ENCODE results near the gene ARTN.

Gene ARTN

GRCh38 chr1:43982808-43983207, 49.2 kb downstream of the ARTN start:
- no peak overlapping the region for H2BK15ac ChIP-seq (replicated peaks; ENCODE audit: low read depth)
- H3K18ac ChIP-seq (ENCODE audit: low read length) = no peak overlapping the region
- H3K4me2 ChIP-seq (ENCODE audit: low read length) = no peak overlapping the region
- no peak overlapping the region for H2BK5ac ChIP-seq (ENCODE audit: low read length)
- H3K27me3 ChIP-seq (ENCODE audit: insufficient read depth, low read length, poor library complexity) = no peaks in the 10 kb centered on the region
- H3K4ac ChIP-seq (ENCODE audit: low read depth, low read length) = no peak overlapping the region
- H2AK5ac ChIP-seq (ENCODE audit: low read length) = no peak overlapping the region
- H4K8ac ChIP-seq (ENCODE audit: low read depth, low read length) = no peak overlapping the region
- no peak overlapping the region for H3K4me3 ChIP-seq (ENCODE audit: low read length)
- H3K9ac ChIP-seq (ENCODE audit: low read length) = no peak overlapping the region
- H3K79me1 ChIP-seq (ENCODE audit: low read length) = peaks cover 19% of the 10 kb centered on the region
- no peak overlapping the region for H3K27ac ChIP-seq (ENCODE audit: low read depth, low read length)
- no peak overlapping the region for H2BK120ac ChIP-seq (ENCODE audit: low read depth, low read length)
- peaks cover 6% of the 10 kb centered on the region for H3K79me2 ChIP-seq (ENCODE audit: control insufficient read depth, insufficient read depth, low read length)
- H4K5ac ChIP-seq (ENCODE audit: low read length) = no peak overlapping the region
- peak overlapping the region; percentile 15 for H3K56ac ChIP-seq (ENCODE audit: low read length)
- WGBS (ENCODE audit: extremely low coverage, insufficient coverage, low lambda C conversion rate) = no CpG with 5 or more reads among the region's 15 CpGs
- H3K4me1 ChIP-seq (ENCODE audit: control insufficient read depth, low read depth, low read length) = no peaks in the 10 kb centered on the region
- no peak overlapping the region for H3K23ac ChIP-seq (ENCODE audit: low read length)
- peaks cover 5% of the 10 kb centered on the region for H3K36me3 ChIP-seq (ENCODE audit: control insufficient read depth, insufficient read depth, low read length)
- DNase-seq = no peak

DNA sequence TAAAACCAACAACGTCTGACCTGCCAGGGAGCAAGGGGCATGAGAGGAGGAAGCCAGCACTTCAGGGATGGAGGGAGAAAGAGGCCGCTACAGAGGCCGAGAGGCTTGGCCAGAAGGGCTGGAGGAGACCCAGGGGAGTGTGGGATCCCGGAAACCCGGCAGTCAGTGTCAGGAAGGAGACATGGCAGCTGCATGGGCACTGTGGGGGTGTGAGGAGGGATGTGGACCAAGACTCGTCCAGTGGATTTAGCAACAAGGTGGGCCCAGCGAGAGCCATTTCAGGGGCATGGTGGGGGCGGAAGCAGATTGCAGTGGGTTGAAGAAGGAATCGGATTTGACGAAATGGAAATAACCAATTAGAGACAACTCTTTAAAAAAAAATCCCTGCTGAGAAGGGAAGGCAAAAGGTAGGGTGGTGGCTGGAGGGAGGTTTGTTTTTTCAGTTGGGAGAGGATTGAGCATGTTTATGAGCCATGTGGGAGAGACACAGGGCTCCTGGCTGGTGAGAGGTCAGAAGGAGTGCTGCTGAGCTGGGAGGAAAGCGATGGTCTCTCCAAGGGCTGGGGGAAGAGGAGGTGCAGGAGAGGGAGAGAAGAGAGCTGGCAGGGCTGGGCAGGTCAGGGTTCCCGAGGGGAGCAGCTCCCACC, 49.8 kb downstream of the ARTN start:
- Histone ChIP-seq H3K18ac (ENCODE audit: low read length) (no peak overlapping the region), H3K56ac (ENCODE audit: low read length) (no peak overlapping the region), H2BK5ac (ENCODE audit: low read length) (no peak overlapping the region), H3K36me3 (ENCODE audit: control insufficient read depth, insufficient read depth, low read length) (peaks cover 5% of the 10 kb centered on the region), H2BK15ac (replicated peaks; ENCODE audit: low read depth) (no peak overlapping the region), H3K27me3 (ENCODE audit: insufficient read depth, low read length, poor library complexity) (no peaks in the 10 kb centered on the region), H2BK120ac (ENCODE audit: low read depth, low read length) (no peak overlapping the region), H3K4ac (ENCODE audit: low read depth, low read length) (no peak overlapping the region), H3K4me3 (ENCODE audit: low read length) (no peak overlapping the region), H3K4me1 (ENCODE audit: control insufficient read depth, low read depth, low read length) (no peaks in the 10 kb centered on the region), H3K4me2 (ENCODE audit: low read length) (no peak overlapping the region), H3K79me1 (ENCODE audit: low read length) (peaks cover 19% of the 10 kb centered on the region), H3K9ac (ENCODE audit: low read length) (no peak overlapping the region), H3K27ac (ENCODE audit: low read depth, low read length) (no peak overlapping the region), H2AK5ac (ENCODE audit: low read length) (no peak overlapping the region), H3K79me2 (ENCODE audit: control insufficient read depth, insufficient read depth, low read length) (peaks cover 6% of the 10 kb centered on the region), H3K23ac (ENCODE audit: low read length) (no peak overlapping the region), H4K5ac (ENCODE audit: low read length) (no peak overlapping the region), H4K8ac (ENCODE audit: low read depth, low read length) (no peak overlapping the region)
- DNase-seq = no peak
- no CpG with 5 or more reads among the region's 12 CpGs for WGBS (ENCODE audit: extremely low coverage, insufficient coverage, low lambda C conversion rate)

DNA sequence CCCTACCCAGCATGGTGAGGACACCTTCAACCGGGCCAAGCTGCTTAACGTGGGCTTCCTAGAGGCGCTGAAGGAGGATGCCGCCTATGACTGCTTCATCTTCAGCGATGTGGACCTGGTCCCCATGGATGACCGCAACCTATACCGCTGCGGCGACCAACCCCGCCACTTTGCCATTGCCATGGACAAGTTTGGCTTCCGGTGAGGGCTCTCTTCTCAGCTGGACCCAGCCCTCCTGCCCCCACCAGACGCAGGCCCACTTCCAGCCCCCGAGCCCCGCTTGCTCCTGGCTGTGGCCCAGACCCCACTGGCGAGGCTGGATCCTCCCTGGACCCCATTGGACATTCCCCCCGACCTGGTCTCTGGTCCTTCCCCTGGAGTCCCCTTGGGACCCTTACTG, 51.3 kb downstream of the ARTN start:
- DNase-seq = no peak
- no peak overlapping the region for H2BK5ac ChIP-seq (ENCODE audit: low read length)
- no peak overlapping the region for H2BK15ac ChIP-seq (replicated peaks; ENCODE audit: low read depth)
- H3K4me2 ChIP-seq (ENCODE audit: low read length) = no peak overlapping the region
- H3K18ac ChIP-seq (ENCODE audit: low read length) = no peak overlapping the region
- no peak overlapping the region for H3K9ac ChIP-seq (ENCODE audit: low read length)
- H3K27me3 ChIP-seq (ENCODE audit: insufficient read depth, low read length, poor library complexity) = no peaks in the 10 kb centered on the region
- peaks cover 5% of the 10 kb centered on the region for H3K79me2 ChIP-seq (ENCODE audit: control insufficient read depth, insufficient read depth, low read length)
- no peak overlapping the region for H3K4me3 ChIP-seq (ENCODE audit: low read length)
- no peak overlapping the region for H3K4ac ChIP-seq (ENCODE audit: low read depth, low read length)
- no peak overlapping the region for H3K23ac ChIP-seq (ENCODE audit: low read length)
- no peak overlapping the region for H4K8ac ChIP-seq (ENCODE audit: low read depth, low read length)
- H2AK5ac ChIP-seq (ENCODE audit: low read length) = no peak overlapping the region
- no peak overlapping the region for H3K56ac ChIP-seq (ENCODE audit: low read length)
- H3K79me1 ChIP-seq (ENCODE audit: low read length) = peaks cover 18% of the 10 kb centered on the region
- H4K5ac ChIP-seq (ENCODE audit: low read length) = no peak overlapping the region
- no peak overlapping the region for H2BK120ac ChIP-seq (ENCODE audit: low read depth, low read length)
- WGBS (ENCODE audit: extremely low coverage, insufficient coverage, low lambda C conversion rate) = no CpG with 5 or more reads among the region's 16 CpGs
- H3K4me1 ChIP-seq (ENCODE audit: control insufficient read depth, low read depth, low read length) = no peaks in the 10 kb centered on the region
- no peak overlapping the region for H3K27ac ChIP-seq (ENCODE audit: low read depth, low read length)
- peaks cover 5% of the 10 kb centered on the region for H3K36me3 ChIP-seq (ENCODE audit: control insufficient read depth, insufficient read depth, low read length)

DNA sequence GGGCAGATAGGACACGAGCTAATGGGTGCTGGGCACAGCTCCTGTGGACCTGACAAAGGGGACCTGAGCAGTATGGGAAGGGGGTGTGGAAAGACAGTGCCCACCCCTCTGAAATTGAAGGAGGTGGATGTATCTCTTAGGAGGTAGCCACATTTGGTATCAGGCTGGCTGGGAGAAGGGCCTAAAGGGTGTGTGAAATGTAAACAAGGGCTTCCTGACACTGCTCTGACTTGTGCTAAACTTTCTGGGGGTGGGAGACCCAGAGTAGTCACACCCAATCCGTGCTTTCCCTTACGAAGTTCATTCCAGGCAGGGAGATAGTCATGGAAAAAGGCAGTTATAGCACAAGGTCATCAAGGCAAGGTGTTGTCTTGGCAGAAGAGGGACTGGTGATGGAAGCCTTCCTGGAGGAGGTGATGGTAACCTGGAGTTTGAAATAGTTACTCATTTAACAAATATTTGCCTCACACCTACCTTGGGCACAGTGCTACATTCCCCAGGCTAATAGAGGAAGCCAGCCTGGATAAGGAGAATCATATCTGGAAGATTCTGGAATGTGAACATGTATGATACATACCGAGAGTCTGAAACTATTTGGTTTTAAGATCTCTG, 52.5 kb downstream of the ARTN start:
- H3K4me1 ChIP-seq (ENCODE audit: control insufficient read depth, low read depth, low read length) = no peaks in the 10 kb centered on the region
- no peak overlapping the region for H4K8ac ChIP-seq (ENCODE audit: low read depth, low read length)
- no peak overlapping the region for H3K9ac ChIP-seq (ENCODE audit: low read length)
- no peak overlapping the region for H3K4me2 ChIP-seq (ENCODE audit: low read length)
- H3K27ac ChIP-seq (ENCODE audit: low read depth, low read length) = no peak overlapping the region
- H3K23ac ChIP-seq (ENCODE audit: low read length) = no peak overlapping the region
- no peak overlapping the region for H3K18ac ChIP-seq (ENCODE audit: low read length)
- no peak overlapping the region for H2AK5ac ChIP-seq (ENCODE audit: low read length)
- no peak for DNase-seq
- no peaks in the 10 kb centered on the region for H3K79me2 ChIP-seq (ENCODE audit: control insufficient read depth, insufficient read depth, low read length)
- H2BK120ac ChIP-seq (ENCODE audit: low read depth, low read length) = no peak overlapping the region
- H3K56ac ChIP-seq (ENCODE audit: low read length) = no peak overlapping the region
- H4K5ac ChIP-seq (ENCODE audit: low read length) = no peak overlapping the region
- peaks cover 12% of the 10 kb centered on the region for H3K79me1 ChIP-seq (ENCODE audit: low read length)
- no peak overlapping the region for H3K4me3 ChIP-seq (ENCODE audit: low read length)
- no CpG with 5 or more reads among the region's 4 CpGs for WGBS (ENCODE audit: extremely low coverage, insufficient coverage, low lambda C conversion rate)
- no peak overlapping the region for H2BK5ac ChIP-seq (ENCODE audit: low read length)
- no peak overlapping the region for H3K4ac ChIP-seq (ENCODE audit: low read depth, low read length)
- no peaks in the 10 kb centered on the region for H3K27me3 ChIP-seq (ENCODE audit: insufficient read depth, low read length, poor library complexity)
- no peak overlapping the region for H2BK15ac ChIP-seq (replicated peaks; ENCODE audit: low read depth)
- peaks cover 5% of the 10 kb centered on the region for H3K36me3 ChIP-seq (ENCODE audit: control insufficient read depth, insufficient read depth, low read length)

GRCh38 chr1:43986712-43987111, 53.1 kb downstream of the ARTN start:
- no peaks in the 10 kb centered on the region for H3K4me1 ChIP-seq (ENCODE audit: control insufficient read depth, low read depth, low read length)
- H2BK5ac ChIP-seq (ENCODE audit: low read length) = no peak overlapping the region
- H3K79me1 ChIP-seq (ENCODE audit: low read length) = peaks cover 11% of the 10 kb centered on the region
- no peak overlapping the region for H2AK5ac ChIP-seq (ENCODE audit: low read length)
- no peak overlapping the region for H3K9ac ChIP-seq (ENCODE audit: low read length)
- peaks cover 5% of the 10 kb centered on the region for H3K36me3 ChIP-seq (ENCODE audit: control insufficient read depth, insufficient read depth, low read length)
- H4K8ac ChIP-seq (ENCODE audit: low read depth, low read length) = no peak overlapping the region
- no peaks in the 10 kb centered on the region for H3K79me2 ChIP-seq (ENCODE audit: control insufficient read depth, insufficient read depth, low read length)
- H3K56ac ChIP-seq (ENCODE audit: low read length) = no peak overlapping the region
- DNase-seq = no peak
- H4K5ac ChIP-seq (ENCODE audit: low read length) = no peak overlapping the region
- no peak overlapping the region for H3K4ac ChIP-seq (ENCODE audit: low read depth, low read length)
- no peak overlapping the region for H3K23ac ChIP-seq (ENCODE audit: low read length)
- WGBS (ENCODE audit: extremely low coverage, insufficient coverage, low lambda C conversion rate) = no CpG with 5 or more reads among the region's 6 CpGs
- no peak overlapping the region for H3K27ac ChIP-seq (ENCODE audit: low read depth, low read length)
- H3K18ac ChIP-seq (ENCODE audit: low read length) = no peak overlapping the region
- no peak overlapping the region for H2BK120ac ChIP-seq (ENCODE audit: low read depth, low read length)
- H2BK15ac ChIP-seq (replicated peaks; ENCODE audit: low read depth) = no peak overlapping the region
- H3K4me3 ChIP-seq (ENCODE audit: low read length) = no peak overlapping the region
- no peaks in the 10 kb centered on the region for H3K27me3 ChIP-seq (ENCODE audit: insufficient read depth, low read length, poor library complexity)
- H3K4me2 ChIP-seq (ENCODE audit: low read length) = no peak overlapping the region
